HepG2 (cell line): ENCODE results near the gene PRKN. TPM values are rescaled to one million over a fixed set of nuclear protein-coding genes. Genes with fewer than 3 reads are reported as not detected.
A peak's percentile ranks its signal among the peaks of the same experiment; 100 is the strongest.

ENCODE experiments used
- ARHGAP35 ChIP-seq: sonication (generic); formaldehyde crosslinking; IDR thresholded peaks from 2 replicates; pipeline ENCODE4 v1.9.0; 2022; ENCODE audit warnings: mild to moderate bottlenecking, inconsistent platforms, moderate library complexity, missing genetic modification reagents, borderline replicate concordance
- ATF5 ChIP-seq: sonication (generic); formaldehyde crosslinking; IDR thresholded peaks from 2 replicates; pipeline ENCODE4 v1.4.0; 2020; ENCODE audit warnings: mild to moderate bottlenecking, low read depth, missing genetic modification reagents
- ATF7-NPFF ChIP-seq: sonication (generic); formaldehyde crosslinking; IDR thresholded peaks from 2 replicates; pipeline ENCODE4 v1.8.1; 2023; ENCODE audit warnings: mild to moderate bottlenecking, low read depth, missing genetic modification reagents, moderate library complexity
- BRCA1 ChIP-seq: sonication (generic); formaldehyde crosslinking; IDR thresholded peaks from 2 replicates; pipeline ENCODE4 v1.4.0; 2020; ENCODE audit warnings: missing genetic modification reagents
- EHMT2 ChIP-seq: fragments of 200-600 bp; sonication (generic); IDR thresholded peaks from 2 replicates; pipeline ENCODE4 v1.7.0; 2017; ENCODE audit warnings: antibody characterized with exemption, low read depth, low read length, borderline replicate concordance
- FOXK1 ChIP-seq: sonication (generic); formaldehyde crosslinking; IDR thresholded peaks from 2 replicates; pipeline ENCODE4 v1.4.0; 2020; ENCODE audit warnings: low read depth, missing genetic modification reagents, borderline replicate concordance
- HIC2 ChIP-seq: sonication (generic); formaldehyde crosslinking; IDR thresholded peaks from 2 replicates; pipeline ENCODE4 v1.9.0; 2022; ENCODE audit warnings: low read depth, missing genetic modification reagents
- HNF4G ChIP-seq, 2 experiments: sonication (generic) in 1 of 2; formaldehyde crosslinking in 1 of 2; IDR thresholded peaks; 2 replicates each; pipeline versions ENCODE4 v1.4.0 to v1.6.1; 2011 to 2020; ENCODE audit warnings: borderline replicate concordance in 2 of 2, low read depth in 2 of 2, mild to moderate bottlenecking in 2 of 2, low read length in 1 of 2, missing genetic modification reagents in 1 of 2, moderate library complexity in 1 of 2
- MTF1 ChIP-seq: sonication (generic); formaldehyde crosslinking; IDR thresholded peaks from 2 replicates; pipeline ENCODE4 v1.5.0; 2020; ENCODE audit warnings: missing genetic modification reagents
- PAWR ChIP-seq: sonication (generic); formaldehyde crosslinking; IDR thresholded peaks from 2 replicates; pipeline ENCODE4 v1.4.0; 2020; ENCODE audit warnings: missing genetic modification reagents, mild to moderate bottlenecking, borderline replicate concordance
- SUZ12 ChIP-seq: fragments of 150-350 bp; IDR thresholded peaks from 2 replicates; pipeline ENCODE4 v1.6.1; 2014; ENCODE audit warnings: low read depth, low read length
- ZBTB7B ChIP-seq: sonication (generic); formaldehyde crosslinking; IDR thresholded peaks from 2 replicates; pipeline ENCODE4 v1.4.0; 2020; ENCODE audit warnings: missing genetic modification reagents
- ZKSCAN8 ChIP-seq: IDR thresholded peaks from 2 replicates; pipeline ENCODE4 v1.6.1; 2016; ENCODE audit warnings: borderline replicate concordance, missing genetic modification reagents, missing compliant biosample characterization
- ZNF20 ChIP-seq: sonication (generic); formaldehyde crosslinking; IDR thresholded peaks from 2 replicates; pipeline ENCODE4 v1.4.0; 2020; ENCODE audit warnings: mild to moderate bottlenecking, moderate library complexity, missing genetic modification reagents
- ZNF224 ChIP-seq: sonication (generic); formaldehyde crosslinking; IDR thresholded peaks from 2 replicates; pipeline ENCODE4 v1.5.0; 2020; ENCODE audit warnings: mild to moderate bottlenecking, missing genetic modification reagents
- ZNF234 ChIP-seq: sonication (generic); formaldehyde crosslinking; conservative IDR thresholded peaks from 2 replicates; pipeline ENCODE4 v1.5.1; 2020; ENCODE audit warnings: mild to moderate bottlenecking, missing genetic modification reagents
- ZNF263 ChIP-seq: sonication (generic); formaldehyde crosslinking; IDR thresholded peaks from 2 replicates; pipeline ENCODE4 v1.4.0; 2020; ENCODE audit warnings: missing genetic modification reagents
- ZNF354B ChIP-seq: sonication (generic); formaldehyde crosslinking; IDR thresholded peaks from 2 replicates; pipeline ENCODE4 v1.8.0; 2022; ENCODE audit warnings: mild to moderate bottlenecking, missing genetic modification reagents
- ZNF460 ChIP-seq: sonication (generic); formaldehyde crosslinking; IDR thresholded peaks from 2 replicates; pipeline ENCODE4 v1.5.1; 2020; ENCODE audit warnings: missing genetic modification reagents, mild to moderate bottlenecking, borderline replicate concordance
- ZNF510 ChIP-seq: sonication (generic); formaldehyde crosslinking; IDR thresholded peaks from 2 replicates; pipeline ENCODE4 v1.4.0; 2020; ENCODE audit warnings: low read depth, mild to moderate bottlenecking, missing genetic modification reagents
- ZNF703 ChIP-seq: sonication (generic); formaldehyde crosslinking; IDR thresholded peaks from 2 replicates; pipeline ENCODE4 v1.5.1; 2020; ENCODE audit warnings: missing genetic modification reagents, mild to moderate bottlenecking, moderate library complexity, borderline replicate concordance
- polyA plus RNA-seq, 8 experiments: library from polyadenylated mRNA; depleted of rRNA in 3 of 8; stranded (reverse) in 7 of 8; unstranded in 1 of 8; fragments of >200 nt; fragmentation: Illumina TruSeq in 4 of 8; extraction: Trizol in 4 of 8; gene quantifications; 2 replicates each; pipeline versions ENCODE4 v1.2.1 to v1.2.3, GENCODE V29; 2011 to 2016; ENCODE audit warnings: low read depth in 4 of 8, missing spikeins in 1 of 8, mixed read lengths in 1 of 8; ENCODE audit not compliant: insufficient read depth in 1 of 8
- total RNA-seq, 5 experiments: library from RNA; depleted of rRNA; stranded (reverse); fragments of >200 nt; fragmentation: Illumina TruSeq; extraction: Trizol; gene quantifications; 2 replicates each; pipeline ENCODE4 v1.2.3, GENCODE V29; 2016; ENCODE audit warnings: low read depth in 1 of 5
- TF ChIP-seq, protein P1 (sequence below): sonication (generic); formaldehyde crosslinking; IDR thresholded peaks from 2 replicates; pipeline ENCODE4 v1.8.0; 2022; ENCODE audit warnings: missing genetic modification reagents, low read depth, mild to moderate bottlenecking, borderline replicate concordance
- TF ChIP-seq, protein P2 (sequence below): sonication (generic); formaldehyde crosslinking; IDR thresholded peaks from 2 replicates; pipeline ENCODE4 v1.9.0; 2022; ENCODE audit warnings: missing genetic modification reagents, mild to moderate bottlenecking, borderline replicate concordance

PRKN gene
- total and polyA plus RNA-seq, 2 of the 13 experiments (the other 11 are each of a cell fraction or from before 2014, with no cell fraction given): 0.31 to 0.44 TPM

- TF ChIP-seq ARHGAP35 (CRISPR knock-in tag) (peak; percentile 45; the same call in 1 of the 2 replicates), EHMT2 (no peak; the same call in 1 of the 2 replicates), SUZ12 (peak; percentile 88), HNF4G (IDR thresholded peaks at IDR 0.05; ENCODE audit: borderline replicate concordance, low read depth, low read length) (peak; percentile 36; the same call in 1 of the 2 replicates), HNF4G (CRISPR knock-in tag; IDR thresholded peaks at IDR 0.05; ENCODE audit: borderline replicate concordance, low read depth) (no peak), BRCA1 (CRISPR knock-in tag) (0 out of 2 replicates have a peak, but pooled peaks have one; percentile 57), ZNF510 (CRISPR knock-in tag) (peak; percentile 91; the same call in 1 of the 2 replicates), ZNF224 (peak; percentile 90), FOXK1 (CRISPR knock-in tag) (peak; percentile 83; the same call in 1 of the 2 replicates), PAWR (CRISPR knock-in tag) (no peak), HIC2 (CRISPR knock-in tag) (peak; percentile 48; the same call in 1 of the 2 replicates), ZNF263 (CRISPR knock-in tag) (peak; percentile 64), ZNF234 (no peak), ATF5 (CRISPR knock-in tag) (no peak), ZNF460 (CRISPR knock-in tag) (peak; percentile 34; the same call in 1 of the 2 replicates), ZNF20 (no peak), ZKSCAN8 (peak; percentile 17; the same call in 1 of the 2 replicates), ZNF703 (no peak), MTF1 (CRISPR knock-in tag) (no peak), ZNF354B (CRISPR knock-in tag) (peak; percentile 66; the same call in 1 of the 2 replicates), ATF7-NPFF (peak; percentile 90), ZBTB7B (peak; percentile 64)
- TF ChIP-seq, protein P1, sequence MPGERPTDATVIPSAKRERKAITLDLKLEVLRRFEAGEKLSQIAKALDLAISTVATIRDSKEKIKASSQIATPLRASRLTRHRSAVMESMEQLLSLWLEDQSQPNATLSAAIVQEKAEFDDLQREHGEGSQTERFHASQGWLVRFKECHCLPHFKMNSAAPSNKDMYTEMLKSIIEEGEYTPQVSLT (CRISPR knock-in tag): no peak
- TF ChIP-seq, protein P2, sequence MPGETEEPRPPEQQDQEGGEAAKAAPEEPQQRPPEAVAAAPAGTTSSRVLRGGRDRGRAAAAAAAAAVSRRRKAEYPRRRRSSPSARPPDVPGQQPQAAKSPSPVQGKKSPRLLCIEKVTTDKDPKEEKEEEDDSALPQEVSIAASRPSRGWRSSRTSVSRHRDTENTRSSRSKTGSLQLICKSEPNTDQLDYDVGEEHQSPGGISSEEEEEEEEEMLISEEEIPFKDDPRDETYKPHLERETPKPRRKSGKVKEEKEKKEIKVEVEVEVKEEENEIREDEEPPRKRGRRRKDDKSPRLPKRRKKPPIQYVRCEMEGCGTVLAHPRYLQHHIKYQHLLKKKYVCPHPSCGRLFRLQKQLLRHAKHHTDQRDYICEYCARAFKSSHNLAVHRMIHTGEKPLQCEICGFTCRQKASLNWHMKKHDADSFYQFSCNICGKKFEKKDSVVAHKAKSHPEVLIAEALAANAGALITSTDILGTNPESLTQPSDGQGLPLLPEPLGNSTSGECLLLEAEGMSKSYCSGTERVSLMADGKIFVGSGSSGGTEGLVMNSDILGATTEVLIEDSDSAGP (CRISPR knock-in tag): peak; percentile 87; the same call in 1 of the 2 replicates
Observed at GRCh38 chr6:162727322-162728182, at the start of gene PRKN, which contains the start of gene PACRG (continued).
